Measurements from ENCODE around the gene RASSF4.

RASSF4 gene

GRCh38 chr10:44960482-44961229 is 1.1 kb downstream of the RASSF4 start:
- DNase-seq (ENCODE audit: extremely low read depth, low read depth): no peak
- no peak for TF ChIP-seq CTCF (IDR thresholded peaks at IDR 0.05; ENCODE audit: low read depth, low read length)

DNA sequence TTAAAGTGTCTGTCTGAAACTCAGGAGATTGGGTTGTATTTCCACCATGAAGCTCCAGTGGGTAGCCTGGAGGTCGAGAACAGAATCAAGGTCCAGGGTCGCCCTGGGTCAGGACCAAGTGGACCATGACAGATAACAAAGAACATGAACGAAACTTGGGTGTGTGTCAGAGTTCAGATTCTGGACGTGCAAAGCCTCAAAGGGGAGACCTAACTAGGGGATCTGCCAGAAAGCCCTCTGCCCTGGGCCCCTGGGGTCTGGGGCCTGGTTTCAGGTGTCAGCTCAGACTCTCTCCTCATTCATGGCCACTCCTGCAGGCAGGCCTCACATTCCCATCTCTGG is 1.6 kb downstream of the RASSF4 start:
- no peak for DNase-seq (ENCODE audit: extremely low read depth, low read depth)
- no peak for TF ChIP-seq CTCF (IDR thresholded peaks at IDR 0.05; ENCODE audit: low read depth, low read length)

DNA sequence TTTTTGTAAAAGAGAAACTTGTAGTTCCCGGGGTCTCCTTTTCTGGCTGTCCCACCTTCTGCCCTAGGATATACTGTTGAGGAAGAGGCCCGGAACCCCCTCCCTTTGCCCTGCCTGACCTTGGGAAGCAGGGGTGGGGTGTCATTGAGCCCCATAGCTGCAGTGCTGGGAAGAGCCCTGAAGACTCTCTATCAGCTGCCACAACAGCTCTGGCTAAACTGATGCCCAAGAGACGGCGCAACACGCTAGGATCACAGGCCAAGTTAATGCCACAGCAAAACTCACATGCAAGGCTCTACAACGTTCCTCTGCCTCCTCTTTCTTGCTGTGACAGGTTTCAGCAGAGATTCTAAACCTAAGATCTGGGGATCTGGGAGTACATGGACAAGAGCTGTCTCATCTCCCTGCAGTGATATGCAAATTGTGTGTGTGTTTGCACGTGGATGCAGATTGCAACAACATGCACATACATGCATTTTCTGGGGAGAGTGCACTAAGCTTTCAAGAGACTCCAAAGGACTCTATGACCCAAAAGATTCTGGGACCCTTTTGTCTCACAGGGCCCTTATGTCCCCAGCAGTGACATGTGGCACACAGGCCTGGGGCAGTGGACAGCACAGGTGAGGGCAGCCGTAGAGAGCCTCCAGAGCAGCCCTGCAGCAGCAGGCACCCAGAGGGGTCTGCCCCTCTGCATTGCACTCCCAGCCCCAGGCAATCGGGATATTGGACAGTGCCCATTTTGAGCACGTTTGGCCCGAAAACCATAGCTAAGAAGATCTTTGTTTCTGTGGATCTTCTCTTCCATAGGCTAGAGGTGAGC is 2.5 kb downstream of the RASSF4 start:
- no peak for TF ChIP-seq CTCF (IDR thresholded peaks at IDR 0.05; ENCODE audit: low read depth, low read length)
- no peak for DNase-seq (ENCODE audit: extremely low read depth, low read depth)

DNA sequence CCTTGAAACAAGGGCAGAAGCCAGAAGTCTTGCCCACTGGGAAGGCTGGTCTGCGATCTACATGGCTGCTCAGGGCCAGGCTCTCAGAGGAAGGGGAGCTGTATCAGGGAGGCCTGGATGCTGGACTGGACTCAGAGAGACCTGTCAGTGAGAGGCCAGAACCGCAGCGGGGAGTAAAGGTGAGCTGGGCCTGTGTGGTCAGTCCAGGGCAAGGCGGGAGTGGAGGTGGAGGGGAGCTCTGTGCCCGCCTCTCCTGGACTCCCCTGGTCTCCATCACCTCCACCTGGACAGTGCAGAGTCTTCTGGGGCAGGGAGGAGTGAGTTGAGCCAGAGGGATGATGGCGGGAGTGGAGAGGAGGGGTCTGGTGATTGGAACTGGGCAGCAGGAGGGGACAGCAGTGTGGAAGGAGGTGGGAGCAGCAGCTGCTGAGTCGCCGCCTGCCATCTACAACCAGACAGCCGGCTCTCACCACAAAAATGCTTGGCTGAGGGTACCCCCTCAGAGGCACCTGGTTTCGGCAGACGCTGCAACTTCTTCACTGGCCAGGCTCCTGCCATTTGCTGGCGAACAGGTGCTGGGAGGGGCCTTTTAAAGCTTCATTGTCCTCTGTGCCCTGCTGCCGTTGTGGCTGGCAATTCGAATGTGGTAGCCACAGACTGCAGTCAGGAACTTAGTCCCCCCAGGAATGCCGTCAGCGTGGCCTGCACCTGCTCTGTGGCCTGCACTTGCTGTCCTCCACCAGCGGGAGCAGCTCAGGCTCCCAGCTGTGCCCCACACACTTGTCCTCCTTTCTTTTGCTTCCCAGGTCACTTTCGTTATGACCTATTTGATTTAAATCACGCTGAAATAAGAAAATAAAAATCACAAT is 3.5 kb downstream of the RASSF4 start:
- no peak for DNase-seq (ENCODE audit: extremely low read depth, low read depth)
- TF ChIP-seq CTCF (IDR thresholded peaks at IDR 0.05; ENCODE audit: low read depth, low read length): no peak; the same call in none of the 2 replicates

DNA sequence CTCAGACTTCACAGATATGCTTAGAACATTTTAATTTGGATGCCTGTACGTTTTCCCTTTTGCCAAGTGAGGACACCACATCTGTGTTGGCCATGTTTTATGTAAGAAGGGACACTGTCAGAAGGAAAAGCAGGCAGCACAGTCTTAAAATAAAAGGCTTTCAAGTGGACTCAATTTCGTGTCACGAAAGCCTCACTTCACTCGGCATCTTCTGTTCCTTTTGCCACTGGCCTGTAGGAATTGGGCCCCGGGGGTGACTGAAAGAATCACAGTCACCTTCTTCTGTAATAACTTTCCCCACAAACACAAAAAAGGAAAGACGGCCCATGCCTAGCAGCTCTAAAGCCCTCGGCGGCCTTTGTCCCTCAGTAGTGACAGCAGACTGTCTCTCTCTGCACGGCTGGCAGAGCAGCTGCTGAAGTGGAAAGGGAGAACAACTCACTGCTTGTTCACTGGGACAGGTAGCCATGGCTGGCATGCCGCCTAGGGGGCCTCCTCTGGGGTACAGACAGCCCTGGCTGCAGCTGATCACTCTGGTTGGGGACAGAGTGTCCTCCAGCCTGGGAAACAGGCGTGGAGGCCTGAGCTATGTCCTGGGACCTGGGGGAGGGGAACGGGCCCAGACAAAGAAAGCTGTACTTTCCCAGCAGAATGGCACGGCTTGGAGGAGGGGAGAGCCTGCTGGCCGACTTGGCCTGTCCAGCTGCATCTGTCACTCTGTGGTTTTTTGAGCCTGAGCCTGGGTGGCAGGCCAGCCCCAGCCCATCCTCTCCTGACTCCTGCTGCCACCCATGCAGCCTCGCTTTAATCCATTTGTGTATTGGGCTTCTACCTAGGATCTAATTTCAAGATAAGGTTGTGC is 4.4 kb downstream of the RASSF4 start:
- DNase-seq (ENCODE audit: extremely low read depth, low read depth): no peak
- TF ChIP-seq CTCF (IDR thresholded peaks at IDR 0.05; ENCODE audit: low read depth, low read length): no peak

DNA sequence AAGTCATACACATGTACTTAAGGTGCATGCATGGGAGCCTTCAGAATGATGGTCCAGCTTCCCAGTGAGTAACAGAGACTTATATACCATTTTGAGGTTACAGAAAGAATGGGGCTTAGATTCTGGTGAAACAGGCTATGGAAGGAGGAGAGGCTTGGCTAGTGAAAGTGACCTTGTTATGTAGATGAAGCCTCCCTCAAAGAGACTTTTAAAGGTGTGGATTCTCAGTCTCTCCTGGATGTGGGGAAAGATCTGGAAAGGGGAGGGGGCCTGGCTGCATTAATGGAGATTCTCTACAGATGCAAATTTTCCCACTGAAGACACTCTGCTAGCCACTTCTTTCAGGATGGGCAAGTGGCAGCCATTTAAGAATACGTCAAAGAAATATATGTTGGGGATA is 5.5 kb downstream of the RASSF4 start:
- no peak for TF ChIP-seq CTCF (IDR thresholded peaks at IDR 0.05; ENCODE audit: low read depth, low read length)
- no peak for DNase-seq (ENCODE audit: extremely low read depth, low read depth)
